GM12872 (cell line): ENCODE measurements around the gene GAB4.

Experiments
- CTCF ChIP-seq: IDR thresholded peaks from 3 replicates; pipeline ENCODE4 v1.5.1; 2011; ENCODE audit warnings: low read depth, mild to moderate bottlenecking, low read length, moderate library complexity; ENCODE audit not compliant: insufficient read depth

GAB4 gene

GRCh38 chr22:16936625-16937024 is 71.4 kb downstream of the GAB4 start:
- TF ChIP-seq CTCF, result no peak

DNA sequence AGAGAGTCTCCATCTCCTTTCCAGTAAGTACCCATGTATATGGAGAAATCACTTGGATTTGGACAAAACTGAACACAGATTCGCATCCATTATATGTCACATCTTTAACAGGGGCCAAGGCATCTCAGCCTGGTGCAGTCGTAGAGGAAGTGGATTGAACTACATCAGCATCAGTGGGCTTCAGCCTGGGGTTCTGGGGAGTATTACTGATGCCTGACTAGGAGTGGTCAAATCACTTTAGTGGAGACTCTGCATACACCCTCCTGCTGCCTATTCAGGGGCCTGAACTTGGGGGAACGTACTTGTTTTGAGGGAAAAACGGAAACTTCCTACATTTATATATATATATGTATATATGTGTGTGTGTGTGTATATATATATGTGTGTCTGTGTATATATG is 72.8 kb downstream of the GAB4 start:
- no peak for TF ChIP-seq CTCF

- TF ChIP-seq CTCF, result no peak
Observed at GRCh38 chr22:16933291-16934282, 74.4 kb downstream of the GAB4 start.

DNA sequence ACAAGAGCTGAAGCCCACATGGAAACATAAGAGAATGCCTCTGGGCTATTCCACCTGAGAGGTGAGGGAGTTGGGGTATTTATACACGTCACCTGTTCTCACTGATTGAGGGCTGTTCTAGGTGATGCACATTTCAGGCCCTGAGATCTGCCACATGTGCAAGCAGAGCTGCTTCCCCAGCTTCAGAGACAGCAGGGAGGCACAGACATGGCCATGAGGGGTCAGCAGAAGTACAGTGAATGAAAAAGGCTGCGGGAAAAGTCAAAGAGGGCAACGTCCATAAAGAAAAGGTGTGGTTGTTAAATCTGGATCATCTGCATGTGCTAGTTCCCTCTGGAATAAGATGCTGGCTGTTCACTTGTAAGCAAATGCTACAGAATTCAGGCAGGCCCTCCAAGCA is 75.4 kb downstream of the GAB4 start:
- no peak for TF ChIP-seq CTCF

DNA sequence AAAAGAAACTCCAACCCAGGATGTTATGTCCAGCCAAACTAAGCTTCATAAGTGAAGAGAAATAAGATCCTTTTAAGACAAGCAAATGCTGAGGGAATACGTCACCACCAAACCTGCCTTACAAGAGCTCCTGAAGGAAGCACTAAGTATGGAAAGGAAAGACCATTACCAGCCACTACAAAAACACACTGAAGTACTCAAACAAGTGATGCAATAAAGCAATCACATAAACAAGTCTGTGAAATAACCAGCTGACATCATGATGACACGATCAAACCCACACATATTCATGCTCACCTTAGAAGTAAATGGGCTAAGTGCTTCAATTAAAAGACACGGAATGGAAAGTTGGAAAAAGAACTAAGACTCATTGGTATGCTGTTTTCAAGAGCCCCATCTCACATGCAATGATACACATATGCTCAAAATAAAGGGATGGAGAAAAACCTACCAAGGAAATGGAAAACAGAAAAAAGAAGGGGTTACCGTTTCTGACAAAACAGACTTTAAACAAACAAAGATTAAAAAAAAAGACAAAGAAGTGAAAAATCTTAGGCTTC is 82.5 kb downstream of the GAB4 start:
- TF ChIP-seq CTCF, result no peak

- TF ChIP-seq CTCF, result no peak
Observed at GRCh38 chr22:16922706-16923105, 85.3 kb downstream of the GAB4 start.

DNA sequence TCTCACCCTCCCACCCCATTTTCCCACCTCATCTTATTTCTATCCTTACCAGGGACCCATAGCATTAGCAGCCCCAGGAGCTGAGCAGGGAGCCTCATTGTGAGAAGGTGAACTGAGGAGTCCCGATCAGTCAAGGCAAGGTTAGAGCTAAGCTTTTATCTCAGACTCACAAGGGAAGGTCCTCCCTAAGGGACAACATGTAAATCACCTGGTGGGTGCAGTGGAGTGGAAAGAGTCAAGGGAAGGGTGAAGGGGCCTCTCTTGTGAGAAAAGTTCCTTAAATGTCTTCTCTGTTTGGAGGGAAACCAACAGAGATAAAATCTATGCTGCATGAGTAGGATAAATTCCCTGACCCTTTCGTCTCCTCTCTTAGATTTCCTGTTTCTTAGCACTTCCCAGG is 85.9 kb downstream of the GAB4 start:
- no peak for TF ChIP-seq CTCF
